K562 (cell line): ENCODE measurements around the gene TLR8.

Experiments
- CCAR2 ChIP-seq: fragments of 200-400 bp; formaldehyde crosslinking; IDR thresholded peaks from 2 replicates; pipeline ENCODE4 v1.6.1; 2017; ENCODE audit warnings: mild to moderate bottlenecking, low read depth, low read length
- CTCF ChIP-seq, 3 experiments: IDR thresholded peaks in 2 of 3; conservative IDR thresholded peaks in 1 of 3; 2 replicates each; pipeline ENCODE4 v1.5.1; 2011 to 2012; ENCODE audit warnings: low read length in 3 of 3, mild to moderate bottlenecking in 3 of 3, control low read depth in 2 of 3, improper control_type of control experiment in 1 of 3, inconsistent platforms in 1 of 3, low read depth in 1 of 3, mixed read lengths in 1 of 3, moderate library complexity in 1 of 3; ENCODE audit not compliant: insufficient read depth in 2 of 3
- FOS ChIP-seq: IDR thresholded peaks from 3 replicates; pipeline ENCODE4 v1.6.1; 2011; ENCODE audit not compliant: insufficient read length; ENCODE audit errors: extremely low read depth
- MITF ChIP-seq: IDR thresholded peaks from 2 replicates; pipeline ENCODE4 v1.6.1; 2014; ENCODE audit warnings: antibody characterized with exemption
- RBM17 ChIP-seq: fragments of 200-400 bp; formaldehyde crosslinking; IDR thresholded peaks from 2 replicates; pipeline ENCODE4 v1.6.1; 2017; ENCODE audit warnings: low read depth, mild to moderate bottlenecking, low read length, borderline replicate concordance
- SRSF9 ChIP-seq: fragments of 200-400 bp; formaldehyde crosslinking; IDR thresholded peaks from 2 replicates; pipeline ENCODE4 v1.6.1; 2017; ENCODE audit warnings: low read depth, low read length, borderline replicate concordance
- ZNF277 ChIP-seq: fragments of 250-450 bp; sonication (Bioruptor Pico); IDR thresholded peaks from 2 replicates; pipeline ENCODE4 v1.8.0; 2022; ENCODE audit warnings: inconsistent platforms, mild to moderate bottlenecking, moderate library complexity, borderline replicate concordance

- TF ChIP-seq ZNF277 (CRISPR knock-in tag) (no peak), MITF (no peak), SRSF9 (no peak), FOS (no peak), CCAR2 (no peak), CTCF (IDR thresholded peaks at IDR 0.05 in 2 of 3, conservative IDR thresholded peaks at IDR 0.05 in 1 of 3; ENCODE audit: insufficient read depth in 2 of 3, low read depth in 1 of 3, low read length in 3 of 3) (no peak), RBM17 (no peak)
Measured at GRCh38 chrX:12866451-12867377, 39.7 kb upstream of the TLR8 start, which contains the start of gene TLR7.
